ENCODE results near the gene ACCS. TPM values are rescaled to one million over a fixed set of nuclear protein-coding genes. Genes with fewer than 3 reads are reported as not detected.

The ACCS gene
- total and polyA plus RNA-seq, 2 of the 4 experiments (the other 2 are of a cell fraction) = 1.8 to 7.3 TPM

GRCh38 chr11:44072757-44073658, 6.9 kb downstream of the ACCS start:
- H2AK9ac ChIP-seq (replicated peaks; ENCODE audit: low read depth, low read length, poor library complexity) = no peak overlapping the region
- H3K79me1 ChIP-seq (ENCODE audit: low read depth in 1 of 2, low read length in 2 of 2) = no peaks in the 10 kb centered on the region; a peak in 1 of 4 replicates
- no peak overlapping the region for H3K18ac ChIP-seq (ENCODE audit: low read depth, low read length)
- POLR2A ChIA-PET (ENCODE audit: unreplicated experiment) = no interaction called here
- H3K9ac ChIP-seq (ENCODE audit: low read depth, low read length) = no peak overlapping the region
- H3K4ac ChIP-seq (ENCODE audit: low read depth, low read length) = no peak overlapping the region
- no peak overlapping the region for H3K27ac ChIP-seq (ENCODE audit: insufficient read depth, low read length)
- H2AK5ac ChIP-seq (ENCODE audit: low read depth, low read length) = no peak overlapping the region
- no peaks in the 10 kb centered on the region for H3K36me3 ChIP-seq (ENCODE audit: control insufficient read depth, insufficient read depth, low read length)
- no peak for TF ChIP-seq CHD1 (IDR thresholded peaks at IDR 0.05; ENCODE audit: low read depth, low read length)
- no peak for TF ChIP-seq MXI1 (IDR thresholded peaks at IDR 0.05; ENCODE audit: borderline replicate concordance, low read depth, low read length)
- TF ChIP-seq CEBPB (IDR thresholded peaks at IDR 0.05; ENCODE audit: low read depth, low read length) = no peak
- TF ChIP-seq POLR2A (IDR thresholded peaks at IDR 0.05; ENCODE audit: low read depth, low read length) = no peak
- no peak for TF ChIP-seq NFE2L2 (IDR thresholded peaks at IDR 0.05; ENCODE audit: low read depth, low read length)
- TF ChIP-seq CTCF (conservative IDR thresholded peaks at IDR 0.05; ENCODE audit: low read depth, low read length) = no peak
- no peak for TF ChIP-seq RCOR1 (IDR thresholded peaks at IDR 0.05; ENCODE audit: insufficient replicate concordance, low read length)
- TF ChIP-seq BHLHE40 (IDR thresholded peaks at IDR 0.05; ENCODE audit: low read depth, low read length) = no peak
- TF ChIP-seq FOS (IDR thresholded peaks at IDR 0.05; ENCODE audit: low read depth, low read length) = no peak
- no peak for TF ChIP-seq SMC3 (IDR thresholded peaks at IDR 0.05; ENCODE audit: low read depth, low read length)
- H2AFZ ChIP-seq (replicated peaks; ENCODE audit: low read length, poor library complexity) = no peak overlapping the region
- H4K91ac ChIP-seq (ENCODE audit: insufficient read depth, low read depth, low read length) = no peak overlapping the region
- H4K20me1 ChIP-seq (ENCODE audit: insufficient read depth, low read length) = no peaks in the 10 kb centered on the region
- H3K27me3 ChIP-seq (ENCODE audit: control insufficient read depth, insufficient read depth, low read length) = no peaks in the 10 kb centered on the region
- DNase-seq (no peak), ATAC-seq (ENCODE audit: low read depth) (no peak)
- in situ Hi-C loops (cut with MboI; ENCODE audit: low sequenced_read_pairs) (no loop called here), intact Hi-C loops (cut with micrococcal nuclease) (no loop called here), dilution Hi-C loops (cut with HindIII; ENCODE audit: low sequenced_read_pairs, unreplicated experiment) (no loop called here)
- H3K4me2 ChIP-seq (ENCODE audit: low read depth, low read length) = no peak overlapping the region
- H3K4me3 ChIP-seq (ENCODE audit: insufficient read depth, low read depth, low read length) = no peak overlapping the region
- H2BK120ac ChIP-seq (ENCODE audit: low read depth, low read length) = no peak overlapping the region
- H3K9me3 ChIP-seq (ENCODE audit: control insufficient read depth, insufficient read depth, low read length) = no peaks in the 10 kb centered on the region
- no peaks in the 10 kb centered on the region for H3K9me1 ChIP-seq (ENCODE audit: insufficient read depth, low read length)
- no TSS peak for BruUV-seq (replicated peaks)
- no peak overlapping the region for H2BK5ac ChIP-seq (ENCODE audit: low read depth, low read length, poor library complexity, severe bottlenecking)
- no peak overlapping the region for H2BK20ac ChIP-seq (ENCODE audit: low read depth, low read length)
- no peak overlapping the region for H3K14ac ChIP-seq (replicated peaks; ENCODE audit: low read depth, low read length)
- no peak overlapping the region for H3K56ac ChIP-seq (ENCODE audit: extremely low read depth, insufficient read depth, low read length)
- H2BK15ac ChIP-seq (ENCODE audit: low read depth, low read length) = no peak overlapping the region
- no peak overlapping the region for H4K5ac ChIP-seq (ENCODE audit: low read depth, low read length)
- CTCF ChIA-PET = interaction anchor here (0.6 to 1.6 kb wide), 3 partner anchors 21 to 463 kb away, joined by 3 to 6 read pairs (median 4); no protein-coding TSS in a partner anchor
- no peak overlapping the region for H3K23ac ChIP-seq (ENCODE audit: low read depth, low read length)
- WGBS, 2 experiments (ENCODE audit: extremely low coverage in 2 of 2, insufficient read length in 1 of 2) = 83% methylated on average over 2 of the region's 8 CpGs; no CpG with 5 or more reads in 1 of the 2 experiments
- H3K4me1 ChIP-seq (ENCODE audit: control insufficient read depth, insufficient read depth, low read length) = no peaks in the 10 kb centered on the region
- no peak overlapping the region for H4K8ac ChIP-seq (ENCODE audit: low read depth in 2 of 2, low read length in 2 of 2)

Measured in IMR-90 (cell line).